HepG2 (cell line): ENCODE measurements around the gene ATP6V0A1. TPM values are rescaled to one million over a fixed set of nuclear protein-coding genes. Genes with fewer than 3 reads are reported as not detected.
A peak's percentile ranks its signal among the peaks of the same experiment; 100 is the strongest.

Experiments used
- ADNP ChIP-seq: sonication (generic); formaldehyde crosslinking; IDR thresholded peaks from 2 replicates; pipeline ENCODE4 v1.4.0; 2020; ENCODE audit warnings: missing genetic modification reagents
- HMG20A ChIP-seq: IDR thresholded peaks from 2 replicates; pipeline ENCODE4 v1.6.1; 2016; ENCODE audit warnings: borderline replicate concordance
- HNRNPL ChIP-seq: fragments of 200-400 bp; formaldehyde crosslinking; IDR thresholded peaks from 2 replicates; pipeline ENCODE4 v1.6.1; 2017; ENCODE audit warnings: mild to moderate bottlenecking, low read depth, low read length
- JARID2 ChIP-seq: sonication (generic); formaldehyde crosslinking; IDR thresholded peaks from 2 replicates; pipeline ENCODE4 v1.8.1; 2023; ENCODE audit warnings: missing genetic modification reagents, inconsistent platforms; ENCODE audit not compliant: insufficient replicate concordance
- NFIC ChIP-seq: IDR thresholded peaks from 2 replicates; pipeline ENCODE4 v1.6.1; 2012; ENCODE audit warnings: mild to moderate bottlenecking, low read length, inconsistent platforms
- NFKB2 ChIP-seq: sonication (generic); formaldehyde crosslinking; IDR thresholded peaks from 2 replicates; pipeline ENCODE4 v1.4.0; 2020; ENCODE audit warnings: missing genetic modification reagents, borderline replicate concordance
- NR2F1 ChIP-seq, 2 experiments: fragments of 450-650 bp in 1 of 2; formaldehyde crosslinking in 1 of 2; IDR thresholded peaks; 2 replicates each; pipeline versions ENCODE4 v1.5.0 to v1.6.1; 2016 to 2020; ENCODE audit warnings: mild to moderate bottlenecking in 1 of 2, missing compliant biosample characterization in 1 of 2, missing genetic modification reagents in 1 of 2, moderate library complexity in 1 of 2
- NR3C1 ChIP-seq: sonication (generic); formaldehyde crosslinking; IDR thresholded peaks from 2 replicates; pipeline ENCODE4 v1.4.0; 2020; ENCODE audit warnings: missing genetic modification reagents
- RNF2 ChIP-seq: fragments of 450-650 bp; conservative IDR thresholded peaks from 2 replicates; pipeline ENCODE4 v1.6.1; 2016; ENCODE audit warnings: low read depth
- ZBTB37 ChIP-seq: sonication (generic); formaldehyde crosslinking; IDR thresholded peaks from 2 replicates; pipeline ENCODE4 v1.4.0; 2020; ENCODE audit warnings: mild to moderate bottlenecking, missing genetic modification reagents
- ZBTB7B ChIP-seq: sonication (generic); formaldehyde crosslinking; IDR thresholded peaks from 2 replicates; pipeline ENCODE4 v1.4.0; 2020; ENCODE audit warnings: missing genetic modification reagents
- ZC3H13 ChIP-seq: sonication (generic); formaldehyde crosslinking; IDR thresholded peaks from 2 replicates; pipeline ENCODE4 v1.8.1; 2023; ENCODE audit warnings: mild to moderate bottlenecking, missing genetic modification reagents, moderate library complexity
- ZFP36 ChIP-seq: fragments of 150-350 bp; IDR thresholded peaks from 2 replicates; pipeline ENCODE4 v1.6.1; 2018; ENCODE audit warnings: borderline replicate concordance, low read length, low read depth; ENCODE audit not compliant: partially characterized antibody
- ZNF121 ChIP-seq: sonication (generic); formaldehyde crosslinking; IDR thresholded peaks from 2 replicates; pipeline ENCODE4 v1.5.0; 2020; ENCODE audit warnings: mild to moderate bottlenecking, missing genetic modification reagents
- ZNF138 ChIP-seq: sonication (generic); formaldehyde crosslinking; IDR thresholded peaks from 2 replicates; pipeline ENCODE4 v1.5.0; 2020; ENCODE audit warnings: mild to moderate bottlenecking, low read depth, missing genetic modification reagents
- ZNF180 ChIP-seq: sonication (generic); formaldehyde crosslinking; IDR thresholded peaks from 2 replicates; pipeline ENCODE4 v1.4.0; 2020; ENCODE audit warnings: low read depth, missing genetic modification reagents, borderline replicate concordance
- ZNF317 ChIP-seq: sonication (generic); formaldehyde crosslinking; IDR thresholded peaks from 2 replicates; pipeline ENCODE4 v1.5.0; 2020; ENCODE audit warnings: mild to moderate bottlenecking, missing genetic modification reagents
- ZNF567 ChIP-seq: sonication (generic); formaldehyde crosslinking; IDR thresholded peaks from 2 replicates; pipeline ENCODE4 v1.8.1; 2023; ENCODE audit warnings: mild to moderate bottlenecking, missing genetic modification reagents, borderline replicate concordance
- ZNF580 ChIP-seq: IDR thresholded peaks from 2 replicates; pipeline ENCODE4 v1.6.1; 2016; ENCODE audit warnings: low read depth, borderline replicate concordance
- polyA plus RNA-seq, 8 experiments: library from polyadenylated mRNA; depleted of rRNA in 3 of 8; stranded (reverse) in 7 of 8; unstranded in 1 of 8; fragments of >200 nt; fragmentation: Illumina TruSeq in 4 of 8; extraction: Trizol in 4 of 8; gene quantifications; 2 replicates each; pipeline versions ENCODE4 v1.2.1 to v1.2.3, GENCODE V29; 2011 to 2016; ENCODE audit warnings: low read depth in 4 of 8, missing spikeins in 1 of 8, mixed read lengths in 1 of 8; ENCODE audit not compliant: insufficient read depth in 1 of 8
- total RNA-seq, 5 experiments: library from RNA; depleted of rRNA; stranded (reverse); fragments of >200 nt; fragmentation: Illumina TruSeq; extraction: Trizol; gene quantifications; 2 replicates each; pipeline ENCODE4 v1.2.3, GENCODE V29; 2016; ENCODE audit warnings: low read depth in 1 of 5
- TF ChIP-seq, protein P1 (sequence below): sonication (generic); formaldehyde crosslinking; IDR thresholded peaks from 2 replicates; pipeline ENCODE4 v1.4.0; 2020; ENCODE audit warnings: missing genetic modification reagents
- TF ChIP-seq, protein P2 (sequence below): sonication (generic); formaldehyde crosslinking; IDR thresholded peaks from 2 replicates; pipeline ENCODE4 v1.8.1; 2023; ENCODE audit warnings: mild to moderate bottlenecking, missing genetic modification reagents

The ATP6V0A1 gene
- total and polyA plus RNA-seq, 2 of the 13 experiments (the other 11 are each of a cell fraction or from before 2014, with no cell fraction given), result 27.9 to 54.1 TPM

DNA sequence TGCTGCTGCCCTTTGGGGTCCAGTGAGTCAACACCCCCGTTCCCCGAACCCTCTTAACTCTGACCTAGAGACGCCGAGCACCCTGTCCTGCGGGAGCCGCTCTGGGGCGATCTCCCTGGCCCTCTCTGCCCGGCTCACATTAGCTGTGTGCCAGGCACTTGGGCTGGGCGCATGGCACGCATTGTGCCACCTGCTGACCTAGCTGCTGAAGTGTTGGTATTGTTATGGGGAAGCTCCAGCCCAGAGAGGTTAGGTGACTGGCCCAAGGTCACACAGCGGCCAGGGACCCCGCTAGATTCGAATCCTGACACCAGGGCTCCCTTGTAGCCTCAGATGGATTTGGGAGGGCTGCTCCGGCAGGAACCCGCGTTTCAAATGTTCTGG is 95.2 kb downstream of the ATP6V0A1 start (continued):
- TF ChIP-seq ZBTB37 (CRISPR knock-in tag) (0 out of 2 replicates have a peak, but pooled peaks have one; percentile 10), ZNF317 (CRISPR knock-in tag) (0 out of 2 replicates have a peak, but pooled peaks have one; percentile 13), ZNF180 (CRISPR knock-in tag) (no peak), NR3C1 (CRISPR knock-in tag) (no peak), ZFP36 (peak; percentile 79), ZBTB7B (CRISPR knock-in tag) (0 out of 2 replicates have a peak, but pooled peaks have one; percentile 23), NFKB2 (CRISPR knock-in tag) (no peak), ZNF580 (CRISPR knock-in tag) (no peak), HNRNPL (peak; percentile 96), ADNP (CRISPR knock-in tag) (peak; percentile 70), ZNF567 (CRISPR knock-in tag) (no peak), RNF2 (no peak), ZNF121 (no peak), ZNF138 (CRISPR knock-in tag) (no peak), HMG20A (CRISPR knock-in tag) (no peak), NR2F1 (CRISPR knock-in tag; IDR thresholded peaks at IDR 0.05) (no peak), JARID2 (CRISPR knock-in tag) (no peak), NFIC (no peak), ZC3H13 (CRISPR knock-in tag) (0 out of 2 replicates have a peak, but pooled peaks have one; percentile 9)
- TF ChIP-seq, protein P1, sequence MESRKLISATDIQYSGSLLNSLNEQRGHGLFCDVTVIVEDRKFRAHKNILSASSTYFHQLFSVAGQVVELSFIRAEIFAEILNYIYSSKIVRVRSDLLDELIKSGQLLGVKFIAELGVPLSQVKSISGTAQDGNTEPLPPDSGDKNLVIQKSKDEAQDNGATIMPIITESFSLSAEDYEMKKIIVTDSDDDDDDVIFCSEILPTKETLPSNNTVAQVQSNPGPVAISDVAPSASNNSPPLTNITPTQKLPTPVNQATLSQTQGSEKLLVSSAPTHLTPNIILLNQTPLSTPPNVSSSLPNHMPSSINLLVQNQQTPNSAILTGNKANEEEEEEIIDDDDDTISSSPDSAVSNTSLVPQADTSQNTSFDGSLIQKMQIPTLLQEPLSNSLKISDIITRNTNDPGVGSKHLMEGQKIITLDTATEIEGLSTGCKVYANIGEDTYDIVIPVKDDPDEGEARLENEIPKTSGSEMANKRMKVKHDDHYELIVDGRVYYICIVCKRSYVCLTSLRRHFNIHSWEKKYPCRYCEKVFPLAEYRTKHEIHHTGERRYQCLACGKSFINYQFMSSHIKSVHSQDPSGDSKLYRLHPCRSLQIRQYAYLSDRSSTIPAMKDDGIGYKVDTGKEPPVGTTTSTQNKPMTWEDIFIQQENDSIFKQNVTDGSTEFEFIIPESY (CRISPR knock-in tag), result peak; percentile 59; the same call in 1 of the 2 replicates
- TF ChIP-seq, protein P2, sequence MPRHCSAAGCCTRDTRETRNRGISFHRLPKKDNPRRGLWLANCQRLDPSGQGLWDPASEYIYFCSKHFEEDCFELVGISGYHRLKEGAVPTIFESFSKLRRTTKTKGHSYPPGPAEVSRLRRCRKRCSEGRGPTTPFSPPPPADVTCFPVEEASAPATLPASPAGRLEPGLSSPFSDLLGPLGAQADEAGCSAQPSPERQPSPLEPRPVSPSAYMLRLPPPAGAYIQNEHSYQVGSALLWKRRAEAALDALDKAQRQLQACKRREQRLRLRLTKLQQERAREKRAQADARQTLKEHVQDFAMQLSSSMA (CRISPR knock-in tag), result no peak
